Stomach (tissue), 9 donors: Measurements from ENCODE around the gene VEGFA. TPM values are rescaled to one million over a fixed set of nuclear protein-coding genes. Genes with fewer than 3 reads are reported as not detected.
A peak's percentile ranks its signal among the peaks of the same experiment; 100 is the strongest.

Experiments used
- DNase-seq, 2 donors: peaks; one replicate each; pipeline versions ENCODE4 v3.0.0 to v3.0.0-alpha.2; 2013 to 2019
- H3K27ac ChIP-seq, 5 donors: fragments of 200-600 bp in 4 of 5; sonication (generic) in 4 of 5; one replicate each; pipeline ENCODE4 v1.5.1; 2013 to 2019; ENCODE audit warnings: mild to moderate bottlenecking in 1 of 5, moderate library complexity in 1 of 5
- H3K27me3 ChIP-seq, 3 donors: fragments of 200-600 bp; sonication (generic); one replicate each; pipeline ENCODE4 v1.5.1; 2017 to 2019; ENCODE audit warnings: mixed run types in 1 of 3
- H3K36me3 ChIP-seq, 4 donors: fragments of 200-600 bp; sonication (generic); 1 replicate in 3 of 4; 2 replicates in 1 of 4; pipeline ENCODE4 v1.5.1; 2016 to 2019
- H3K4me1 ChIP-seq, 4 donors: fragments of 200-600 bp; sonication (generic); one replicate each; pipeline ENCODE4 v1.5.1; 2016 to 2019
- H3K4me3 ChIP-seq, 4 donors: fragments of 200-600 bp; sonication (generic) in 3 of 4; one replicate each; pipeline ENCODE4 v1.5.1; 2016 to 2019; ENCODE audit warnings: mild to moderate bottlenecking in 1 of 4
- H3K9me3 ChIP-seq, 4 donors: fragments of 200-600 bp; sonication (generic); one replicate each; pipeline ENCODE4 v1.5.1; 2016 to 2019
- CTCF ChIP-seq, 7 experiments: fragments of 450-650 bp in 4 of 7; fragments of 200-600 bp in 3 of 7; sonication (generic) in 3 of 7; IDR thresholded peaks; one replicate each; pipeline ENCODE4 v1.5.1; 2016 to 2019; ENCODE audit warnings: antibody characterized with exemption in 7 of 7, control low read depth in 2 of 7, mild to moderate bottlenecking in 1 of 7
- EP300 ChIP-seq: sonication (generic); formaldehyde crosslinking; IDR thresholded peaks from one replicate; pipeline ENCODE4 v1.6.1; 2017; ENCODE audit warnings: antibody characterized with exemption
- POLR2A ChIP-seq, 4 donors: fragments of 450-650 bp; IDR thresholded peaks; one replicate each; pipeline ENCODE4 v1.6.1; 2016; ENCODE audit warnings: antibody characterized with exemption in 4 of 4, control low read depth in 2 of 4, mild to moderate bottlenecking in 1 of 4, moderate library complexity in 1 of 4
- POLR2AphosphoS5 ChIP-seq, 3 donors: sonication (generic); formaldehyde crosslinking; IDR thresholded peaks; one replicate each; pipeline ENCODE4 v1.6.1; 2016; ENCODE audit warnings: antibody characterized with exemption in 3 of 3
- WGBS, 5 donors: extraction: QIAGEN DNeasy Blood & Tissue Kit in 3 of 5; methylation state at CpG; one replicate each; pipeline versions ENCODE4 v1.1.5 to v1.1.7; 2013 to 2018; 5-methylcytosine and 5-hydroxymethylcytosine counted together
- intact Hi-C: fragments of 100-400 bp; cut with DNase I; formaldehyde crosslinking; loops from one replicate; pipeline ENCODE4 v1.15.1; 2023; ENCODE audit warnings: low total_unique reads
- polyA plus RNA-seq, 3 donors: library from polyadenylated mRNA; stranded (reverse); fragments of 200-250 nt; gene quantifications; one replicate each; pipeline ENCODE4 v1.2.3, GENCODE V29; 2013
- total RNA-seq, 5 donors: library from RNA; depleted of rRNA; stranded (reverse); fragments of >200 nt; gene quantifications; one replicate each; pipeline versions ENCODE4 v1.1.0 to v1.2.3, GENCODE V29; 2014 to 2016
- donor health status: healthy with polysubstance abuse.
- donor health status: Bipolar disorder and iron deficiency.
- donor health status: healthy.

Gene VEGFA
- total and polyA plus RNA-seq, 8 donors: 28.6 to 438 (median 235) TPM

DNA sequence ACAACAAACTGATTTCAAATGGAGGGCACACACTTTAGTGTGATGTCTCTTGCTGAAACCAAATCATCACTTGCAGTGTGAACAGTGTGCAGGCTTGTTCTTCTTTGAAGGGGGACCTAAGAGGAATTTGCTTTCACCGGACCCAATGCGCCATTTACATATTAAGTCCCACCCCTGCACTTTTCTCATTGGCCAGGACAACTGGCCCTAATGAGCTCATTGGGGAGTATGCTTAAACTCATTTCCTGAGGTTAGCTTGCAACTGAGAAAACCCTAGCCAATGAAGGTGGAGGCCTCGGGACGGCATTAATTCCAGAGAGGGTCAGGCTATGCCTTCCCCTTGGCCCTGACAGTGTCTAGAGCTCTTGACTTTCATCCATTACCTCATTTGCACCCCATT lies 58.7 kb downstream of the VEGFA start:
- Histone ChIP-seq H3K27ac (no peak overlapping the region), H3K9me3 (no peaks in the 10 kb centered on the region), H3K27me3 (no peaks in the 10 kb centered on the region), H3K4me3 (no peak overlapping the region), H3K36me3 (no peaks in the 10 kb centered on the region), H3K4me1 (peaks cover 30 to 61% (median 35%) of the 10 kb centered on the region in 4 donors)
- TF ChIP-seq EP300 (no peak), CTCF (IDR thresholded peaks at IDR 0.05) (no peak), POLR2A (IDR thresholded peaks at IDR 0.05) (no peak), POLR2AphosphoS5 (IDR thresholded peaks at IDR 0.05) (no peak)
- intact Hi-C loops: no loop called here
- DNase-seq: no peak
- WGBS, 5 donors: 83 to 92% (median 86%) methylated on average over 4 of the region's 4 CpGs

DNA sequence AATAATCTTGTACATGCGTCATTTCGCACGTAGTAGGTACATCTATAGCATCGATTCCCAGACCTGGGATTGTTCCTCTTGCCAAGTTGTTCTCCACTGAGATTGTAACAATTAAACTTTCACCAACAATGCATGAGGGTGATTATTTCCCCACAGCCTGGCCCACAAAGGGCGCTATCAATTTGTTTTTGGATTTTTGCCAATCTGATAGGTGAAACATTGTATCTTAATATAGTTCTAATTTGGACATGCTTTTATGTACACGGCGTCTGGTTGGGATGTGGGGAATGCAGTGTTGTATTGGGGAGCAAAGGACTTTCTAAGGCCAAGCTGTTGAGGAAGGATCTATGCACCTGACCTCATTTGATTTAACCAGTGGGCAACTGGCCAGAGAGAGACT lies 59.5 kb downstream of the VEGFA start:
- no peak overlapping the region for H3K4me3 ChIP-seq
- no peaks in the 10 kb centered on the region for H3K36me3 ChIP-seq
- no peaks in the 10 kb centered on the region for H3K9me3 ChIP-seq
- no peak for DNase-seq
- no peaks in the 10 kb centered on the region for H3K27me3 ChIP-seq
- H3K4me1 ChIP-seq: peaks cover 27 to 56% (median 35%) of the 10 kb centered on the region in 4 donors
- no peak overlapping the region for H3K27ac ChIP-seq
- intact Hi-C loops: no loop called here
- 19 to 58% (median 36%) methylated on average over 7 of the region's 7 CpGs for WGBS, 5 donors
- TF ChIP-seq POLR2AphosphoS5 (IDR thresholded peaks at IDR 0.05): no peak
- no peak for TF ChIP-seq CTCF (IDR thresholded peaks at IDR 0.05)
- TF ChIP-seq EP300: no peak
- no peak for TF ChIP-seq POLR2A (IDR thresholded peaks at IDR 0.05)

- WGBS, 5 donors: 81 to 90% (median 82%) methylated on average over 8 of the region's 8 CpGs
- Histone ChIP-seq H3K27ac (peak overlapping the region in 1 of 5 donors; percentile 5), H3K27me3 (no peaks in the 10 kb centered on the region), H3K4me3 (no peak overlapping the region), H3K36me3 (no peaks in the 10 kb centered on the region), H3K4me1 (peaks cover 14 to 43% (median 22%) of the 10 kb centered on the region in 4 donors), H3K9me3 (no peaks in the 10 kb centered on the region)
- TF ChIP-seq CTCF (IDR thresholded peaks at IDR 0.05): no peak
- no peak for TF ChIP-seq POLR2AphosphoS5 (IDR thresholded peaks at IDR 0.05)
- no peak for TF ChIP-seq POLR2A (IDR thresholded peaks at IDR 0.05)
- TF ChIP-seq EP300: no peak
- DNase-seq: no peak
- intact Hi-C loops: no loop called here
These were observed 60.8 kb downstream of the VEGFA start for GRCh38 chr6:43830775-43831174.

DNA sequence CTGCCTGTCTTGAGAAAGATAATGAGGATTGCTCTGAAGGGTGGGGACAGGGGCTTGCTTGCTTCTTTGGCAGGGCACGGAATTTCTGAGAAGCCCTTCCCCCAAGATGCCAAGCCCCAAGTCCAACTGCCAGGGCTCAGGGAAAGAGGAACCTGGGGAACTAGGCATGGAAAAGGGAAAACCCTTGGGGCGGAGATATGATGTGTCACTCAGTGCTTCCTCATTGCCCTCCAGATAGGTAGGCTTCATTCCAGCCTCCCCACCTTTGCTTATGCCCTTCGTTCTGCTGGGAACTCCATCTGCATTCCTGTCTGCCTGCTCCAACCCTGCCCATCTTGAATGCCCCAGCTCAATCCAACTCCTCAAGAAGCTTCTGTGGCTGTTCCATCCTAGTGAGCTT lies 61.2 kb downstream of the VEGFA start:
- intact Hi-C loops: no loop called here
- Histone ChIP-seq H3K27ac (peak overlapping the region in 1 of 5 donors; percentile 5), H3K27me3 (no peaks in the 10 kb centered on the region), H3K9me3 (no peaks in the 10 kb centered on the region), H3K4me3 (no peak overlapping the region), H3K36me3 (no peaks in the 10 kb centered on the region), H3K4me1 (peaks cover 14 to 43% (median 20%) of the 10 kb centered on the region in 4 donors)
- 58 to 71% (median 68%) methylated on average over 3 of the region's 3 CpGs for WGBS, 5 donors
- TF ChIP-seq POLR2AphosphoS5 (IDR thresholded peaks at IDR 0.05): peak in 2 of 3 donors; percentile 12 to 28
- TF ChIP-seq EP300: no peak
- no peak for TF ChIP-seq CTCF (IDR thresholded peaks at IDR 0.05)
- peak in 1 of 2 donors; percentile 55 for DNase-seq
